IMR-90 (cell line): ENCODE results near the gene NLRC5. TPM values are rescaled to one million over a fixed set of nuclear protein-coding genes. Genes with fewer than 3 reads are reported as not detected.

Source experiments
- ATAC-seq: fragments of 200-7000 bp; cut with Tn5 transposase; 2 replicates; pipeline ENCODE4 v1.9.1; 2020; ENCODE audit warnings: low read depth, mild to moderate bottlenecking, moderate library complexity
- BruUV-seq: library from RNA; stranded (reverse); fragments of 400-500 nt; replicated peaks from 2 replicates; lab custom pipeline; 2021; lab: Mats Ljungman, UMichigan
- CTCF ChIA-PET: fragments of 300-600 bp; formaldehyde crosslinking; extraction: SDS; loops from one replicate; lab custom pipeline; 2021; ENCODE audit warnings: antibody characterized with exemption; lab: Yijun Ruan, JAX
- POLR2A ChIA-PET: fragments of 300-600 bp; sonication (Branson Sonifier 250); formaldehyde crosslinking; loops from one replicate; lab custom pipeline; 2022; ENCODE audit warnings: antibody characterized with exemption; ENCODE audit not compliant: unreplicated experiment; lab: Charles Lee
- DNase-seq: peaks from one replicate; pipeline ENCODE4 v3.0.0; 2013
- H2AFZ ChIP-seq: replicated peaks from 2 replicates; pipeline ENCODE3; 2013; ENCODE audit warnings: low read length, mild to moderate bottlenecking; ENCODE audit not compliant: poor library complexity
- H2AK5ac ChIP-seq: 2 replicates; pipeline ENCODE4 v1.6.1; 2013; ENCODE audit warnings: low read depth, low read length, inconsistent platforms
- H2AK9ac ChIP-seq: replicated peaks from 2 replicates; pipeline ENCODE3; 2013; ENCODE audit warnings: mild to moderate bottlenecking, low read depth, low read length, moderate library complexity; ENCODE audit not compliant: poor library complexity
- H2BK120ac ChIP-seq: 2 replicates; pipeline ENCODE4 v1.6.1; 2013; ENCODE audit warnings: low read depth, low read length, inconsistent platforms
- H2BK15ac ChIP-seq: 3 replicates; pipeline ENCODE4 v1.6.1; 2013; ENCODE audit warnings: low read depth, low read length, inconsistent platforms
- H2BK20ac ChIP-seq: 2 replicates; pipeline ENCODE4 v1.6.1; 2013; ENCODE audit warnings: low read depth, mild to moderate bottlenecking, inconsistent platforms, low read length, moderate library complexity
- H2BK5ac ChIP-seq: 2 replicates; pipeline ENCODE4 v1.6.1; 2013; ENCODE audit warnings: mild to moderate bottlenecking, low read depth, low read length, inconsistent platforms; ENCODE audit not compliant: poor library complexity, severe bottlenecking
- H3K14ac ChIP-seq: replicated peaks from 2 replicates; pipeline ENCODE4 v1.6.1; 2013; ENCODE audit warnings: low read depth, low read length, inconsistent platforms
- H3K18ac ChIP-seq: 2 replicates; pipeline ENCODE4 v1.6.1; 2013; ENCODE audit warnings: low read depth, low read length, control low read depth
- H3K23ac ChIP-seq: 2 replicates; pipeline ENCODE4 v1.6.1; 2013; ENCODE audit warnings: low read depth, low read length, inconsistent platforms
- H3K27ac ChIP-seq: 2 replicates; pipeline ENCODE4 v1.5.1; 2013; ENCODE audit warnings: mild to moderate bottlenecking, control low read depth, low read length; ENCODE audit not compliant: insufficient read depth
- H3K27me3 ChIP-seq: 2 replicates; pipeline ENCODE4 v1.6.1; 2013; ENCODE audit warnings: low read length; ENCODE audit not compliant: control insufficient read depth, insufficient read depth
- H3K36me3 ChIP-seq: 2 replicates; pipeline ENCODE4 v1.6.1; 2013; ENCODE audit warnings: low read length, mixed read lengths; ENCODE audit not compliant: control insufficient read depth, insufficient read depth
- H3K4ac ChIP-seq: 2 replicates; pipeline ENCODE4 v1.6.1; 2013; ENCODE audit warnings: low read depth, low read length, inconsistent platforms
- H3K4me1 ChIP-seq: 2 replicates; pipeline ENCODE4 v1.6.1; 2013; ENCODE audit warnings: low read length, mixed read lengths; ENCODE audit not compliant: control insufficient read depth, insufficient read depth
- H3K4me2 ChIP-seq: 2 replicates; pipeline ENCODE4 v1.6.1; 2013; ENCODE audit warnings: low read depth, mild to moderate bottlenecking, control low read depth, low read length, moderate library complexity
- H3K4me3 ChIP-seq: 2 replicates; pipeline ENCODE4 v1.5.1; 2013; ENCODE audit warnings: low read depth, mild to moderate bottlenecking, control low read depth, low read length, moderate library complexity; ENCODE audit not compliant: insufficient read depth
- H3K56ac ChIP-seq: 2 replicates; pipeline ENCODE4 v1.6.1; 2013; ENCODE audit warnings: low read length, inconsistent platforms; ENCODE audit not compliant: insufficient read depth; ENCODE audit errors: extremely low read depth
- H3K79me1 ChIP-seq, 2 experiments: 2 replicates each; pipeline ENCODE4 v1.6.1; 2013; ENCODE audit warnings: low read length in 2 of 2, inconsistent platforms in 1 of 2, low read depth in 1 of 2
- H3K9ac ChIP-seq: 2 replicates; pipeline ENCODE4 v1.6.1; 2013; ENCODE audit warnings: low read depth, low read length, control low read depth
- H3K9me1 ChIP-seq: 2 replicates; pipeline ENCODE4 v1.6.1; 2013; ENCODE audit warnings: low read length, inconsistent platforms; ENCODE audit not compliant: insufficient read depth
- H3K9me3 ChIP-seq: 2 replicates; pipeline ENCODE4 v1.6.1; 2013; ENCODE audit warnings: low read length; ENCODE audit not compliant: control insufficient read depth, insufficient read depth
- H4K20me1 ChIP-seq: 2 replicates; pipeline ENCODE4 v1.6.1; 2013; ENCODE audit warnings: low read length, inconsistent platforms; ENCODE audit not compliant: insufficient read depth
- H4K5ac ChIP-seq: 2 replicates; pipeline ENCODE4 v1.6.1; 2013; ENCODE audit warnings: mild to moderate bottlenecking, low read depth, low read length, control low read depth
- H4K8ac ChIP-seq, 2 experiments: 2 replicates each; pipeline ENCODE4 v1.6.1; 2013; ENCODE audit warnings: low read depth in 2 of 2, low read length in 2 of 2, control low read depth in 1 of 2, inconsistent platforms in 1 of 2
- H4K91ac ChIP-seq: 2 replicates; pipeline ENCODE4 v1.6.1; 2013; ENCODE audit warnings: low read depth, low read length, inconsistent platforms; ENCODE audit not compliant: insufficient read depth
- POLR2A ChIP-seq: IDR thresholded peaks from 2 replicates; pipeline ENCODE4 v1.6.1; 2012; ENCODE audit warnings: mild to moderate bottlenecking, low read depth, low read length
- RAD21 ChIP-seq: IDR thresholded peaks from 2 replicates; pipeline ENCODE4 v1.6.1; 2012; ENCODE audit warnings: low read length, improper control_type of control experiment
- WGBS, 2 experiments: methylation state at CpG; one replicate each; pipeline versions ENCODE4 v1.1.5 to v1.1.7; 2013; ENCODE audit warnings: missing lambda C conversion rate in 2 of 2; ENCODE audit not compliant: insufficient read length in 1 of 2; ENCODE audit errors: extremely low coverage in 2 of 2; 5-methylcytosine and 5-hydroxymethylcytosine counted together
- dilution Hi-C: fragments of 300-500 bp; cut with HindIII; formaldehyde crosslinking; loops from one replicate; pipeline ENCODE4 v1.14.3; 2018; ENCODE audit warnings: low sequenced_read_pairs; ENCODE audit not compliant: unreplicated experiment
- in situ Hi-C: fragments of 300-500 bp; cut with MboI; formaldehyde crosslinking; loops from 3 replicates; pipeline ENCODE4 v1.14.3; 2019; ENCODE audit warnings: low sequenced_read_pairs, inconsistent platforms, mixed read lengths
- intact Hi-C: fragments of 100-400 bp; cut with micrococcal nuclease; formaldehyde crosslinking; loops from 2 replicates; pipeline ENCODE4 v1.10.0; 2022
- polyA plus RNA-seq, 3 experiments: library from polyadenylated mRNA; depleted of rRNA; stranded (reverse); fragments of >200 nt; gene quantifications; 2 replicates each; pipeline ENCODE4 v1.2.3, GENCODE V29; 2012; ENCODE audit warnings: low replicate concordance in 1 of 3
- total RNA-seq: library from RNA; depleted of rRNA; stranded (reverse); fragments of >200 nt; gene quantifications from 2 replicates; pipeline ENCODE4 v1.2.3, GENCODE V29; 2012

NLRC5 gene
- total and polyA plus RNA-seq, 2 of the 4 experiments (the other 2 are of a cell fraction), result 9.1 to 14.9 TPM

DNA sequence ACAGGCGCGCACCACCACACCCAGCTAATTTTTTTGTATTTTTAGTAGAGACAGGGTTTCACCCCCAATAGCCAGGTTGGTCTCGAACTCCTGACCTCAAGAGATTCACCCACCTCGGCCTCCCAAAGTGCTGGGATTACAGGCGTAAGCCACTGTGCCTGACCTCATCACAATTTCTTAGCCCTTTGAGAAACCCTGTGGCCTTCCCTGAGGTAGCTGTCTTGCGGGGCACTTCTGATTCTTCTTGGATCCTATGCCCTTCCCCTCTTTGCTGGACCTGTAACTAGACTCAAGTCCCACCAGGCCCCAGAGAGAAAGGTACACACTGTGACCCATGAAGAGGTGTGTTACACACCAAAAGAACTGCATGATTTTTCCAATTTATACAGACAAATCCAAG is 41.1 kb upstream of the NLRC5 start:
- peaks cover 0 to 11% of the 10 kb centered on the region in 2 experiments; a peak in 3 of 4 replicates for H3K79me1 ChIP-seq
- H3K9ac ChIP-seq, result no peak overlapping the region
- H2AK5ac ChIP-seq, result no peak overlapping the region
- no TSS peak for BruUV-seq
- no peak overlapping the region for H2AK9ac ChIP-seq
- DNase-seq (no peak), ATAC-seq (no peak)
- no peak overlapping the region for H4K91ac ChIP-seq
- no peak overlapping the region for H3K4ac ChIP-seq
- no peak for TF ChIP-seq RAD21
- peak; percentile 15; the same call in 1 of the 2 replicates for TF ChIP-seq POLR2A
- no peak overlapping the region for H4K8ac ChIP-seq
- H2AFZ ChIP-seq, result no peak overlapping the region
- ChIA-PET POLR2A (no interaction called here), CTCF (no interaction called here)
- no peaks in the 10 kb centered on the region for H3K9me3 ChIP-seq
- no peak overlapping the region for H3K4me2 ChIP-seq
- H4K20me1 ChIP-seq, result peaks cover 33% of the 10 kb centered on the region
- no peak overlapping the region for H2BK20ac ChIP-seq
- H3K23ac ChIP-seq, result no peak overlapping the region
- H2BK5ac ChIP-seq, result no peak overlapping the region
- H3K9me1 ChIP-seq, result peaks cover 6% of the 10 kb centered on the region; the same call in 1 of the 2 replicates
- H3K4me3 ChIP-seq, result no peak overlapping the region
- WGBS, 2 experiments, result 100% methylated on average over 2 of the region's 6 CpGs; no CpG with 5 or more reads in 1 of the 2 experiments
- H2BK15ac ChIP-seq, result no peak overlapping the region
- no peaks in the 10 kb centered on the region for H3K27me3 ChIP-seq
- H3K36me3 ChIP-seq, result peaks cover 16% of the 10 kb centered on the region
- no peak overlapping the region for H3K27ac ChIP-seq
- peaks cover 4% of the 10 kb centered on the region for H3K4me1 ChIP-seq
- intact Hi-C loops, result no loop called here
- no peak overlapping the region for H3K14ac ChIP-seq
- H2BK120ac ChIP-seq, result no peak overlapping the region
- dilution Hi-C loops, result no loop called here
- no peak overlapping the region for H4K5ac ChIP-seq
- H3K18ac ChIP-seq, result no peak overlapping the region
- in situ Hi-C loops, result no loop called here
- no peak overlapping the region for H3K56ac ChIP-seq
